ENCODE measurements around the gene BSCL2.

DNA sequence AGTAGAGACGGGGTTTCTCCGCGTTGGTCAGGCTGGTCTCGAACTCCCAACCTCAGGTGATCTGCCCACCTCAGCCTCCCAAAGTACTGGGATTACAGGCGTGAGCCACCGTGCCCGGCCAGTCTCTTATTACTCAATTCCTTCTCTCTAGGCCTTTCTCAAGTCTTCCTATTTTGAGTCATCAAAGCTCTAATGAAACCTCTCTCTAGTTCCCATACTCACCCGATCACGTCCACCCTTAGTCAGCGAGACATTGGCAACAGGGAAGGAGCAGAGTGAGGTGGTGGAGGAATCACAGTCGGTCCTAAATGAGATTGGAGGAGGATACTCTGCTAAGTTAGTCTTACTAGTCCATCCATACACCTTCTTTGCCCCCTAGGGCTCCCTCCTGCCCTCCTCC, 5.0 kb downstream of the BSCL2 start:
- TF ChIP-seq, protein P1, sequence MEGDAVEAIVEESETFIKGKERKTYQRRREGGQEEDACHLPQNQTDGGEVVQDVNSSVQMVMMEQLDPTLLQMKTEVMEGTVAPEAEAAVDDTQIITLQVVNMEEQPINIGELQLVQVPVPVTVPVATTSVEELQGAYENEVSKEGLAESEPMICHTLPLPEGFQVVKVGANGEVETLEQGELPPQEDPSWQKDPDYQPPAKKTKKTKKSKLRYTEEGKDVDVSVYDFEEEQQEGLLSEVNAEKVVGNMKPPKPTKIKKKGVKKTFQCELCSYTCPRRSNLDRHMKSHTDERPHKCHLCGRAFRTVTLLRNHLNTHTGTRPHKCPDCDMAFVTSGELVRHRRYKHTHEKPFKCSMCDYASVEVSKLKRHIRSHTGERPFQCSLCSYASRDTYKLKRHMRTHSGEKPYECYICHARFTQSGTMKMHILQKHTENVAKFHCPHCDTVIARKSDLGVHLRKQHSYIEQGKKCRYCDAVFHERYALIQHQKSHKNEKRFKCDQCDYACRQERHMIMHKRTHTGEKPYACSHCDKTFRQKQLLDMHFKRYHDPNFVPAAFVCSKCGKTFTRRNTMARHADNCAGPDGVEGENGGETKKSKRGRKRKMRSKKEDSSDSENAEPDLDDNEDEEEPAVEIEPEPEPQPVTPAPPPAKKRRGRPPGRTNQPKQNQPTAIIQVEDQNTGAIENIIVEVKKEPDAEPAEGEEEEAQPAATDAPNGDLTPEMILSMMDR (IDR thresholded peaks at IDR 0.05) = no peak
- TF ChIP-seq POLR2A (IDR thresholded peaks at IDR 0.05) = no peak
